Neural cell (in vitro differentiated cells): ENCODE results near the gene GPC5.

ENCODE experiments used
- EP300 ChIP-seq: fragments of 450-650 bp; conservative IDR thresholded peaks from 2 replicates; pipeline ENCODE4 v1.6.1; 2014; ENCODE audit warnings: antibody characterized with exemption, mild to moderate bottlenecking, moderate library complexity; ENCODE audit not compliant: poor library complexity, severe bottlenecking
- EZH2 ChIP-seq: fragments of 200-600, 300-800 bp; shearing (Covaris generic), sonication (generic); IDR thresholded peaks from 2 replicates; pipeline ENCODE4 v1.6.1; 2014; ENCODE audit warnings: antibody characterized with exemption, low read length, borderline replicate concordance, mild to moderate bottlenecking; ENCODE audit not compliant: insufficient read depth, poor library complexity, severe bottlenecking
- POLR2AphosphoS5 ChIP-seq: IDR thresholded peaks from 2 replicates; pipeline ENCODE4 v1.6.1; 2012
- SMC3 ChIP-seq: fragments of 450-650 bp; conservative IDR thresholded peaks from 2 replicates; pipeline ENCODE4 v1.6.1; 2014; ENCODE audit warnings: antibody characterized with exemption, mild to moderate bottlenecking, moderate library complexity; ENCODE audit not compliant: poor library complexity
- TAF1 ChIP-seq: IDR thresholded peaks from 2 replicates; pipeline ENCODE4 v1.6.1; 2012; ENCODE audit warnings: low read depth
- TF ChIP-seq, protein P1 (sequence below): fragments of 450-650 bp; IDR thresholded peaks from 2 replicates; pipeline ENCODE4 v1.5.1; 2014; ENCODE audit warnings: antibody characterized with exemption, mild to moderate bottlenecking, moderate library complexity; ENCODE audit not compliant: poor library complexity, severe bottlenecking

- TF ChIP-seq, protein P1, sequence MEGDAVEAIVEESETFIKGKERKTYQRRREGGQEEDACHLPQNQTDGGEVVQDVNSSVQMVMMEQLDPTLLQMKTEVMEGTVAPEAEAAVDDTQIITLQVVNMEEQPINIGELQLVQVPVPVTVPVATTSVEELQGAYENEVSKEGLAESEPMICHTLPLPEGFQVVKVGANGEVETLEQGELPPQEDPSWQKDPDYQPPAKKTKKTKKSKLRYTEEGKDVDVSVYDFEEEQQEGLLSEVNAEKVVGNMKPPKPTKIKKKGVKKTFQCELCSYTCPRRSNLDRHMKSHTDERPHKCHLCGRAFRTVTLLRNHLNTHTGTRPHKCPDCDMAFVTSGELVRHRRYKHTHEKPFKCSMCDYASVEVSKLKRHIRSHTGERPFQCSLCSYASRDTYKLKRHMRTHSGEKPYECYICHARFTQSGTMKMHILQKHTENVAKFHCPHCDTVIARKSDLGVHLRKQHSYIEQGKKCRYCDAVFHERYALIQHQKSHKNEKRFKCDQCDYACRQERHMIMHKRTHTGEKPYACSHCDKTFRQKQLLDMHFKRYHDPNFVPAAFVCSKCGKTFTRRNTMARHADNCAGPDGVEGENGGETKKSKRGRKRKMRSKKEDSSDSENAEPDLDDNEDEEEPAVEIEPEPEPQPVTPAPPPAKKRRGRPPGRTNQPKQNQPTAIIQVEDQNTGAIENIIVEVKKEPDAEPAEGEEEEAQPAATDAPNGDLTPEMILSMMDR: no peak
- TF ChIP-seq EZH2 (no peak), POLR2AphosphoS5 (no peak), EP300 (no peak), TAF1 (no peak), SMC3 (no peak)
These were observed 1440.4 kb downstream of the GPC5 start for GRCh38 chr13:92838786-92839185.
